Ascending aorta (tissue), 2 donors: ENCODE results near the gene PREX1. TPM values are rescaled to one million over a fixed set of nuclear protein-coding genes. Genes with fewer than 3 reads are reported as not detected.

Source experiments
- DNase-seq, 2 donors: peaks; one replicate each; pipeline ENCODE4 v3.0.0-alpha.2; 2019; ENCODE audit warnings: low spot score in 2 of 2
- H3K27ac ChIP-seq, 2 donors: fragments of 200-600 bp; sonication (generic); one replicate each; pipeline ENCODE4 v1.5.1; 2016 to 2017; ENCODE audit warnings: mild to moderate bottlenecking in 1 of 2
- H3K27me3 ChIP-seq: fragments of 200-600 bp; sonication (generic); one replicate; pipeline ENCODE4 v1.5.1; 2017
- H3K36me3 ChIP-seq, 2 donors: fragments of 200-600 bp; sonication (generic); one replicate each; pipeline ENCODE4 v1.5.1; 2016
- H3K4me1 ChIP-seq, 2 donors: fragments of 200-600 bp; sonication (generic); one replicate each; pipeline ENCODE4 v1.5.1; 2016 to 2017; ENCODE audit warnings: mild to moderate bottlenecking in 1 of 2
- H3K4me3 ChIP-seq, 2 donors: fragments of 200-600 bp; sonication (generic); one replicate each; pipeline ENCODE4 v1.5.1; 2016 to 2017; ENCODE audit warnings: mild to moderate bottlenecking in 1 of 2
- H3K9me3 ChIP-seq, 2 donors: fragments of 200-600 bp; sonication (generic); one replicate each; pipeline ENCODE4 v1.5.1; 2016
- intact Hi-C: fragments of 100-400 bp; cut with DNase I; formaldehyde crosslinking; loops from one replicate; pipeline ENCODE4 v1.15.1; 2023
- total RNA-seq: library from RNA; depleted of rRNA; stranded (reverse); fragments of >200 nt; gene quantifications from one replicate; pipeline ENCODE4 v1.1.0, GENCODE V29; 2016
- TF ChIP-seq, protein P1 (sequence below), 3 experiments: fragments of 200-600 bp in 2 of 3; fragments of 450-650 bp in 1 of 3; sonication (generic) in 2 of 3; IDR thresholded peaks; one replicate each; pipeline ENCODE4 v1.5.1; 2016 to 2019; ENCODE audit warnings: antibody characterized with exemption in 3 of 3, mild to moderate bottlenecking in 1 of 3, moderate library complexity in 1 of 3

The PREX1 gene
- total RNA-seq, 1 donor from 2014 or later = 75.4 TPM

DNA sequence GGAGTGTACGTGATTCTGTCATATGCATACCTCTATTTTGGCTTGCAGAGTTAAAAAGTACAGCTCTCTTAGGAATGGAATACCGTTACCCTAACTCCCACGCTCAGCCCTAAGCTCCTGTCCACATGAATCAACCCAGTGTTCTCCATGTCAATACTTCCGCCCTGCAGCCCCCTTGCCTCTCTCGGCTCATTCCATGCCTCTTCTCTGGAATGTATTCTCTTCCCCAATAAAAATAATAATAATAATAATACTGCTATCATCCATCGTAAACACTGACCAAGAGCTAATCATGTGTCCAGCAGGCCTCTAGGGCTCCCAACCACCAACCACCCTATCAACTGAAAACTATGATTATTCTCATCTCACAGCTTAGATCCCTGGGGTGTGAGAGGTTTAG is 100.6 kb downstream of the PREX1 start:
- no peaks in the 10 kb centered on the region for H3K36me3 ChIP-seq
- H3K4me3 ChIP-seq = no peak overlapping the region
- H3K27ac ChIP-seq = peak overlapping the region; percentile 52 to 61
- H3K4me1 ChIP-seq = peaks cover 15 to 53% of the 10 kb centered on the region in 2 donors
- TF ChIP-seq, protein P1, sequence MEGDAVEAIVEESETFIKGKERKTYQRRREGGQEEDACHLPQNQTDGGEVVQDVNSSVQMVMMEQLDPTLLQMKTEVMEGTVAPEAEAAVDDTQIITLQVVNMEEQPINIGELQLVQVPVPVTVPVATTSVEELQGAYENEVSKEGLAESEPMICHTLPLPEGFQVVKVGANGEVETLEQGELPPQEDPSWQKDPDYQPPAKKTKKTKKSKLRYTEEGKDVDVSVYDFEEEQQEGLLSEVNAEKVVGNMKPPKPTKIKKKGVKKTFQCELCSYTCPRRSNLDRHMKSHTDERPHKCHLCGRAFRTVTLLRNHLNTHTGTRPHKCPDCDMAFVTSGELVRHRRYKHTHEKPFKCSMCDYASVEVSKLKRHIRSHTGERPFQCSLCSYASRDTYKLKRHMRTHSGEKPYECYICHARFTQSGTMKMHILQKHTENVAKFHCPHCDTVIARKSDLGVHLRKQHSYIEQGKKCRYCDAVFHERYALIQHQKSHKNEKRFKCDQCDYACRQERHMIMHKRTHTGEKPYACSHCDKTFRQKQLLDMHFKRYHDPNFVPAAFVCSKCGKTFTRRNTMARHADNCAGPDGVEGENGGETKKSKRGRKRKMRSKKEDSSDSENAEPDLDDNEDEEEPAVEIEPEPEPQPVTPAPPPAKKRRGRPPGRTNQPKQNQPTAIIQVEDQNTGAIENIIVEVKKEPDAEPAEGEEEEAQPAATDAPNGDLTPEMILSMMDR (IDR thresholded peaks at IDR 0.05) = no peak
- intact Hi-C loops = no loop called here
- no peak for DNase-seq
- no peaks in the 10 kb centered on the region for H3K27me3 ChIP-seq
- H3K9me3 ChIP-seq = no peaks in the 10 kb centered on the region

DNA sequence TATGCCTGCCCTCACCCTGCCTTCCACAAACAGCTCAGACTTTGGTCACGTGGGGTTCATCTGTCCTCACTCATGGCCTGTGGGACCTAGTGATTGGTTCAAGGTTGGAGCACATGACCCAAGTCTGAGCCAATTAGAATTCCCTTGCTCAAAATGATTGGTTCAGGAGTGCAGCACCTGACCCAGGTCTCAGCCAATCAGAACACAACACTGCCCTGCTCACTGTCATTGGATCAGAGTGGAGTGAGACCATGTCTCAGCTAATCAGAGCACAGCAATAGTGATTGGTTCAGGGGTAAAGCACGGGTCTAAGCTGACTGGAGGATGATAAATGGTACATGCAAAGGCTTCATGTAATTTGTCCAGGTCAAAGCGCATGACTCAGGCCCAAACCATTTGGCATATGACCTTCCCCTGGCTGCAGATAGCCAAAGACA is 102.2 kb downstream of the PREX1 start:
- no peaks in the 10 kb centered on the region for H3K9me3 ChIP-seq
- H3K27me3 ChIP-seq = no peaks in the 10 kb centered on the region
- peaks cover 27 to 61% of the 10 kb centered on the region in 2 donors for H3K4me1 ChIP-seq
- intact Hi-C loops = no loop called here
- no peak overlapping the region for H3K4me3 ChIP-seq
- TF ChIP-seq, protein P1 (IDR thresholded peaks at IDR 0.05) = no peak
- H3K27ac ChIP-seq = peak overlapping the region; percentile 90 to 97
- no peak for DNase-seq
- H3K36me3 ChIP-seq = no peaks in the 10 kb centered on the region

DNA sequence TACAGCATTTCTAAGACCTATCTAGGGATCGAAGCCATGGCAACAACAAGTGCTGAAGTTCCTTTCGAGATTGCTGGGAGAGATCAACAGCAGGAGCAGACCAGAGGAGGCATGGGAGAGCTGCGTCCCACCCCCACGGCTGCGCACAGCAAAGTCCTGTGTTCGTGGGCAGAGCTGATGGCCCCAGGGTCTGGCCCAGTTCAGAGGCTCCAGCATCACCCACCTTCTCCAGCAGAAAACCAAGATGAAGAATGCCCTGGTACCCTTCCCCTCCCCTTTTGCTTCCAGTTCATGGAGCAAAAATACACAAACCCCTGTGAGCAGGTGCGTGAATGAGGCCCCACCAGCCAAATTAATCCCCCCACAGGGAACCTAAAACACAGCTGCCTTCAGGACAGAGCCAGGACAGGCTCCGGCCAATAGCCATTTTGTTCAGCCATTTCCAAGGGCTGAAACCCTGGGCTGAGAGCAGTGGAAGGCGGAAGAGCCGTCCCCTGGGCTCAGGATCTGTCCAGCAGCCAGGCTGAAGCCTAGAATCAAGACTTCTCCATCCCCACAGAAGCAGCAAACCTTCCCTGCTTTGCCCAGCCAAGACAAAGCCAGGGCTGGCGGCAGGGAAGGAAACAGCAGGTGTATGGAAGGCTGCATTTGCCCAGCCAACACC is 102.8 kb downstream of the PREX1 start:
- Histone ChIP-seq H3K36me3 (no peaks in the 10 kb centered on the region), H3K9me3 (no peaks in the 10 kb centered on the region), H3K27me3 (no peaks in the 10 kb centered on the region), H3K4me3 (no peak overlapping the region), H3K27ac (peak overlapping the region; percentile 90 to 97), H3K4me1 (peaks cover 27 to 66% of the 10 kb centered on the region in 2 donors)
- TF ChIP-seq, protein P1 (IDR thresholded peaks at IDR 0.05) = no peak
- intact Hi-C loops = loop anchor here (5.0 kb wide), 2 partner anchors 67 to 197 kb away; partner anchors contain the start of gene ARFGEF2
- DNase-seq = no peak

DNA sequence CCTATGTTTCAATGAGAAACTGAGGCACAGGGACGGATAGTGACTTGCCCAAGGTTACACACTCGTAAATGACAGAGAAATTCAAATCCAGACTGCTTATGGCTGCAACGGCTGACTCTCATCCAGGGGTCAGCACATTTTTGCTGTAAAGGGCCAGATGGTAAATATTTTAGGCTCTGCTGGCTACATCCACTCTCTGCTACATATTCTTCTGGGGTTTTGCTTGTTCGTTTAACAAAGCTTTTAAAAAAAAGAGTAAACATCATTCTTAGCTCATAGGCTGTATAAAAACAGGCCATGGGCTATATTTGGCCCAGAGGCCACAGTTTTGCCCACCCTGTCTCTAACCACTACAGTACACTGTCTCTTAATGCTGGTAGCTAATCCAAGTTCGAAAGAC is 103.4 kb downstream of the PREX1 start:
- TF ChIP-seq, protein P1 (IDR thresholded peaks at IDR 0.05) = no peak
- Histone ChIP-seq H3K9me3 (no peaks in the 10 kb centered on the region), H3K4me3 (no peak overlapping the region), H3K27me3 (no peaks in the 10 kb centered on the region), H3K4me1 (peaks cover 27 to 71% of the 10 kb centered on the region in 2 donors), H3K36me3 (no peaks in the 10 kb centered on the region), H3K27ac (peak overlapping the region; percentile 90 to 97)
- intact Hi-C loops = loop anchor here (5.0 kb wide), 2 partner anchors 68 to 198 kb away; partner anchors contain the start of gene ARFGEF2
- DNase-seq = no peak

DNA sequence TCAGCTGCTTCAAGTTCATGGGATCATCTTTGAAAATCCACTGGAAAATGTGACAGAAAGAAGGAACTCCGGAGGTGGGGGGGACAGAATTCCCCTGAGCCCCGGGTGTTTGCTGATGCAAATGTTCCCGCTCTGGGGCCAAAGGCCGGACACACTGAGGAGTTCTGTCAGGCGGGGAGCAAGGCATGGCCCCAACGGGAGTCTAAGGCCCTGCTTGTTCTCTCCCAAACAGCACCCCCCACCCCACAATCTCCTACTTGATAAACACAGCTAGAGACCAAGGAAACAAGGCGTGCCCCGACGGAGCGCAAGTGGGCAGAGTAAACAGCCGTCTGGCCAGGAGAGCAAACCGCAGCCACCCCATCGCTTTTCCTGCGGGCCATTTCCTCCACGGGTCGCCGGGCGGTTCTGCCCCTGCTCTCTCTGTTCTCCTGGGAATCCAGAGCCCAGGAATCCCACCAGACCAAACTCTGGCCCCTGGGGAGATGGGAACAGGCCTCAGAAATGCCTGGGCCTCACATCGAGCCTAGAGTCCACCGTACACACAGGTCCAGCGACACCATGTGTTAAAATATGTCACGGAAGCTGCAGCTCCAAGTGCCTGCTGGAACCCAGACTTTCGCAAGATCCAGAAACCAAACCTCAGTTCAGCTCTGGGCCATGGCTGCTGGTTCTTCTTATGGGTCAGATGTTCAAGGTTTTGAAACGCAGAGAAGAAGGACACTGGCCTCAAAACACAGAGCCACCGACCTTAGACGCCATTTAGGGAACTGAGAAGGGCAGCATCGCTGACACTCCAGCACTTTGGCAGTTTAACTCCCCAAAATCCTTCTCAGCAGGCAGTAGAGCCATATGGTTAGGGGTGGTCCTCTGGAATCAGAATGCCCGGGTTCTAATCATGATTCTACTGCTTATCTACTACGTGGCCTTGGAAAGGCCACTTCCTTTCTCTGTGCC is 104.2 kb downstream of the PREX1 start:
- peak in 1 of 2 donors; percentile 93 for DNase-seq
- Histone ChIP-seq H3K36me3 (no peaks in the 10 kb centered on the region), H3K27ac (peak overlapping the region; percentile 90 to 97), H3K27me3 (no peaks in the 10 kb centered on the region), H3K4me3 (peak overlapping the region in 1 of 2 donors; percentile 39), H3K9me3 (no peaks in the 10 kb centered on the region), H3K4me1 (peaks cover 27 to 70% of the 10 kb centered on the region in 2 donors)
- intact Hi-C loops = loop anchor here (1.0 to 5.0 kb wide), 6 partner anchors 41 to 323 kb away; partner anchors contain the start of genes ARFGEF2, CSE1L and PREX1
- TF ChIP-seq, protein P1 (IDR thresholded peaks at IDR 0.05) = peak in 2 of 3 experiments; percentile 35 to 44
